Body of pancreas (tissue), 4 donors: ENCODE measurements around the gene HOXC12. TPM values are rescaled to one million over a fixed set of nuclear protein-coding genes. Genes with fewer than 3 reads are reported as not detected.

Experiments used
- ATAC-seq: fragments of 150-250 bp; one replicate; pipeline ENCODE4 v1.9.1; 2016
- DNase-seq, 4 donors: peaks; one replicate each; pipeline ENCODE4 v3.0.0-alpha.2; 2019
- H3K27ac ChIP-seq, 4 donors: fragments of 200-600 bp; sonication (generic); 1 replicate in 3 of 4; 2 replicates in 1 of 4; pipeline versions ENCODE4 v1.5.1 to v1.6.1; 2016 to 2019; ENCODE audit warnings: mild to moderate bottlenecking in 1 of 4, mixed read lengths in 1 of 4, moderate library complexity in 1 of 4
- H3K27me3 ChIP-seq, 2 donors: fragments of 200-600 bp; sonication (generic); one replicate each; pipeline ENCODE4 v1.6.0; 2016; ENCODE audit warnings: mild to moderate bottlenecking in 1 of 2
- H3K36me3 ChIP-seq, 2 donors: fragments of 200-600 bp; sonication (generic); replicated peaks in 1 of 2; 2 replicates each; pipeline ENCODE4 v1.5.1; 2016; ENCODE audit warnings: low read depth in 2 of 2; ENCODE audit not compliant: insufficient read depth in 1 of 2
- H3K4me1 ChIP-seq: fragments of 200-600 bp; sonication (generic); one replicate; pipeline ENCODE4 v1.6.0; 2016
- H3K4me3 ChIP-seq, 2 donors: fragments of 200-600 bp; sonication (generic); 1 replicate in 1 of 2; 2 replicates in 1 of 2; pipeline ENCODE4 v1.5.1; 2016 to 2019
- H3K9me3 ChIP-seq, 3 donors: fragments of 200-600 bp; sonication (generic); 1 replicate in 2 of 3; 2 replicates in 1 of 3; pipeline ENCODE4 v1.5.1; 2016
- CTCF ChIP-seq, 7 experiments: fragments of 450-650 bp in 4 of 7; fragments of 200-600 bp in 3 of 7; sonication (generic) in 3 of 7; IDR thresholded peaks; one replicate each; pipeline ENCODE4 v1.5.1; 2016 to 2019; ENCODE audit warnings: antibody characterized with exemption in 7 of 7
- POLR2A ChIP-seq, 3 donors: fragments of 450-650 bp; IDR thresholded peaks; one replicate each; pipeline ENCODE4 v1.6.1; 2016; ENCODE audit warnings: antibody characterized with exemption in 3 of 3, mild to moderate bottlenecking in 2 of 3
- WGBS, 2 donors: methylation state at CpG; one replicate each; pipeline ENCODE4 v1.1.5; 2017; 5-methylcytosine and 5-hydroxymethylcytosine counted together
- intact Hi-C: fragments of 100-400 bp; cut with DNase I; formaldehyde crosslinking; loops from one replicate; pipeline ENCODE4 v1.15.1; 2023
- total RNA-seq, 2 donors: library from RNA; depleted of rRNA; stranded (reverse); fragments of >200 nt; gene quantifications; one replicate each; pipeline ENCODE4 v1.1.0, GENCODE V29; 2016

The HOXC12 gene
- total RNA-seq, 2 donors from 2014 or later: not detected

- Histone ChIP-seq H3K4me3 (no peak overlapping the region), H3K4me1 (peaks cover 47% of the 10 kb centered on the region), H3K27ac (no peak overlapping the region), H3K27me3 (peaks cover 11 to 82% of the 10 kb centered on the region in 2 donors), H3K9me3 (no peaks in the 10 kb centered on the region), H3K36me3 (no peaks in the 10 kb centered on the region)
- intact Hi-C loops: no loop called here
- DNase-seq: no peak
- TF ChIP-seq POLR2A (IDR thresholded peaks at IDR 0.05): no peak
- TF ChIP-seq CTCF (IDR thresholded peaks at IDR 0.05): no peak
- no peak for ATAC-seq
- WGBS, 2 donors: 11 to 19% methylated on average over 10 to 11 of the region's 11 CpGs
Observed at GRCh38 chr12:53998110-53998899, 43.6 kb downstream of the HOXC12 start.

- H3K4me3 ChIP-seq: no peak overlapping the region
- intact Hi-C loops: no loop called here
- H3K36me3 ChIP-seq: no peaks in the 10 kb centered on the region
- H3K27ac ChIP-seq: no peak overlapping the region
- TF ChIP-seq POLR2A (IDR thresholded peaks at IDR 0.05) (no peak), CTCF (IDR thresholded peaks at IDR 0.05) (no peak)
- DNase-seq (no peak), ATAC-seq (no peak)
- 7 to 10% methylated on average over 13 of the region's 13 CpGs for WGBS, 2 donors
- no peaks in the 10 kb centered on the region for H3K9me3 ChIP-seq
- H3K27me3 ChIP-seq: peaks cover 6 to 81% of the 10 kb centered on the region in 2 donors
- peaks cover 45% of the 10 kb centered on the region for H3K4me1 ChIP-seq
Observed at GRCh38 chr12:53998900-53999236, 44.2 kb downstream of the HOXC12 start.

GRCh38 chr12:53999559-54000115 is 44.9 kb downstream of the HOXC12 start:
- H3K27ac ChIP-seq: no peak overlapping the region
- intact Hi-C loops: loop anchor here (5.0 kb wide), 1 partner anchor 203 kb away; no protein-coding TSS in a partner anchor
- H3K4me3 ChIP-seq: no peak overlapping the region
- WGBS, 2 donors: 2 to 4% methylated on average over 21 to 35 of the region's 35 CpGs
- peaks cover 6 to 81% of the 10 kb centered on the region in 2 donors for H3K27me3 ChIP-seq
- no peaks in the 10 kb centered on the region for H3K36me3 ChIP-seq
- TF ChIP-seq CTCF (IDR thresholded peaks at IDR 0.05): no peak
- TF ChIP-seq POLR2A (IDR thresholded peaks at IDR 0.05): no peak
- peak; percentile 45 for ATAC-seq
- H3K9me3 ChIP-seq: no peaks in the 10 kb centered on the region
- peak in 1 of 4 donors; percentile 49 for DNase-seq
- peaks cover 37% of the 10 kb centered on the region for H3K4me1 ChIP-seq

- peak in 1 of 4 donors; percentile 24 for DNase-seq
- peaks cover 30% of the 10 kb centered on the region for H3K4me1 ChIP-seq
- peaks cover 6 to 81% of the 10 kb centered on the region in 2 donors for H3K27me3 ChIP-seq
- intact Hi-C loops: loop anchor here (5.0 kb wide), 1 partner anchor 202 kb away; no protein-coding TSS in a partner anchor
- peak; percentile 43 for ATAC-seq
- H3K9me3 ChIP-seq: no peaks in the 10 kb centered on the region
- no peak within 1 kb of the TSS for H3K27ac ChIP-seq
- no peaks in the 10 kb centered on the region for H3K36me3 ChIP-seq
- no peak within 1 kb of the TSS for H3K4me3 ChIP-seq
- TF ChIP-seq POLR2A (IDR thresholded peaks at IDR 0.05) (no peak), CTCF (IDR thresholded peaks at IDR 0.05) (no peak)
- 3 to 11% methylated on average over 24 to 87 of the region's 87 CpGs for WGBS, 2 donors
Observed at GRCh38 chr12:54000116-54001114, 45.7 kb downstream of the HOXC12 start, which contains the start of gene HOXC9. HOXC9 (plus strand) TSS chr12:54000161; CDS start chr12:54000189, 28 bp downstream.
